H9 (cell line): ENCODE results near the gene PITX3. TPM values are rescaled to one million over a fixed set of nuclear protein-coding genes. Genes with fewer than 3 reads are reported as not detected.

Source experiments
- DNase-seq: peaks from one replicate; pipeline ENCODE4 v3.0.0-alpha.2; 2017
- H2AFZ ChIP-seq: one replicate; pipeline ENCODE4 v1.6.1; 2013; ENCODE audit warnings: mild to moderate bottlenecking, low read length, control low read depth, moderate library complexity
- H2AK5ac ChIP-seq: 2 replicates; pipeline ENCODE4 v1.6.1; 2013; ENCODE audit warnings: low read length, control low read depth, mixed read lengths; ENCODE audit not compliant: insufficient read length
- H2BK120ac ChIP-seq: one replicate; pipeline ENCODE4 v1.6.1; 2013; ENCODE audit warnings: low read depth, mild to moderate bottlenecking, low read length, control low read depth, inconsistent platforms; ENCODE audit not compliant: poor library complexity, severe bottlenecking
- H2BK12ac ChIP-seq: 2 replicates; pipeline ENCODE4 v1.6.1; 2013; ENCODE audit warnings: low read length, control low read depth, mixed read lengths, low read depth; ENCODE audit not compliant: insufficient read length
- H2BK15ac ChIP-seq: 2 replicates; pipeline ENCODE4 v1.6.1; 2013; ENCODE audit warnings: low read depth, low read length, control low read depth
- H2BK20ac ChIP-seq: one replicate; pipeline ENCODE4 v1.6.1; 2013; ENCODE audit warnings: low read depth, mild to moderate bottlenecking, low read length, control low read depth, inconsistent platforms; ENCODE audit not compliant: poor library complexity, severe bottlenecking
- H2BK5ac ChIP-seq: 2 replicates; pipeline ENCODE4 v1.6.1; 2013; ENCODE audit warnings: low read length, control low read depth, mixed read lengths; ENCODE audit not compliant: insufficient read length
- H3K14ac ChIP-seq: 2 replicates; pipeline ENCODE4 v1.6.1; 2013; ENCODE audit warnings: low read length, control low read depth; ENCODE audit not compliant: insufficient read depth
- H3K18ac ChIP-seq: 2 replicates; pipeline ENCODE4 v1.6.1; 2013; ENCODE audit warnings: low read depth, mild to moderate bottlenecking, mixed read lengths, low read length, control low read depth; ENCODE audit not compliant: insufficient read length
- H3K23ac ChIP-seq: 2 replicates; pipeline ENCODE4 v1.6.1; 2013; ENCODE audit warnings: low read length, control low read depth, mixed read lengths, low read depth; ENCODE audit not compliant: insufficient read length
- H3K23me2 ChIP-seq: 2 replicates; pipeline ENCODE4 v1.6.1; 2013; ENCODE audit warnings: low read depth, mild to moderate bottlenecking, mixed read lengths, low read length, control low read depth; ENCODE audit not compliant: insufficient read length, poor library complexity, severe bottlenecking
- H3K27ac ChIP-seq: 2 replicates; pipeline ENCODE4 v1.5.1; 2013; ENCODE audit warnings: low read length, control low read depth, mixed read lengths, low read depth; ENCODE audit not compliant: insufficient read length
- H3K27me3 ChIP-seq: 2 replicates; pipeline ENCODE4 v1.6.1; 2013; ENCODE audit warnings: low read length, control low read depth, inconsistent platforms; ENCODE audit not compliant: insufficient read depth
- H3K4ac ChIP-seq: 2 replicates; pipeline ENCODE4 v1.6.1; 2013; ENCODE audit warnings: low read depth, mild to moderate bottlenecking, control low read depth, inconsistent platforms, low read length, moderate library complexity
- H3K4me1 ChIP-seq: 2 replicates; pipeline ENCODE4 v1.6.1; 2013; ENCODE audit warnings: low read length, control low read depth, inconsistent platforms; ENCODE audit not compliant: insufficient read depth
- H3K4me2 ChIP-seq: 2 replicates; pipeline ENCODE4 v1.6.1; 2013; ENCODE audit warnings: low read length, control low read depth, mixed read lengths; ENCODE audit not compliant: insufficient read length, insufficient read depth
- H3K56ac ChIP-seq: 2 replicates; pipeline ENCODE4 v1.6.1; 2013; ENCODE audit warnings: low read depth, mild to moderate bottlenecking, mixed read lengths, low read length, control low read depth; ENCODE audit not compliant: insufficient read length
- H3K79me1 ChIP-seq: 2 replicates; pipeline ENCODE4 v1.6.1; 2013; ENCODE audit warnings: low read depth, mild to moderate bottlenecking, moderate library complexity, low read length, control low read depth, inconsistent platforms; ENCODE audit not compliant: insufficient read depth, poor library complexity, severe bottlenecking
- H3K79me2 ChIP-seq: 2 replicates; pipeline ENCODE4 v1.6.1; 2013; ENCODE audit warnings: low read length, control low read depth, inconsistent platforms; ENCODE audit not compliant: insufficient read depth
- H3K9ac ChIP-seq: 2 replicates; pipeline ENCODE4 v1.6.1; 2013; ENCODE audit warnings: low read length, control low read depth, mixed read lengths; ENCODE audit not compliant: insufficient read length; ENCODE audit errors: extremely low read depth
- H3K9me3 ChIP-seq: one replicate; pipeline ENCODE4 v1.6.1; 2013; ENCODE audit warnings: low read depth, low read length, inconsistent platforms; ENCODE audit not compliant: control insufficient read depth
- H3T11ph ChIP-seq: one replicate; pipeline ENCODE4 v1.6.1; 2013; ENCODE audit warnings: mild to moderate bottlenecking, low read length, control low read depth, inconsistent platforms
- H4K20me1 ChIP-seq: one replicate; pipeline ENCODE4 v1.6.1; 2013; ENCODE audit not compliant: control insufficient read depth, insufficient read length, insufficient read depth
- H4K5ac ChIP-seq: 2 replicates; pipeline ENCODE4 v1.6.1; 2013; ENCODE audit warnings: low read depth, mild to moderate bottlenecking, mixed read lengths, low read length, control low read depth; ENCODE audit not compliant: insufficient read length
- H4K8ac ChIP-seq: replicated peaks from 2 replicates; pipeline ENCODE4 v1.6.1; 2013; ENCODE audit warnings: low read length, control low read depth, mixed read lengths, low read depth; ENCODE audit not compliant: insufficient read length
- H4K91ac ChIP-seq: 2 replicates; pipeline ENCODE4 v1.6.1; 2013; ENCODE audit warnings: low read depth, mild to moderate bottlenecking, moderate library complexity, mixed read lengths, low read length, control low read depth; ENCODE audit not compliant: insufficient read length
- H3K27ac Mint-ChIP-seq, 3 experiments: 2 replicates in 2 of 3; 3 replicates in 1 of 3; pipeline ENCODE4 v1.8.0; 2020 to 2021; ENCODE audit warnings: mixed read lengths in 3 of 3, mild to moderate bottlenecking in 1 of 3, moderate library complexity in 1 of 3
- H3K27me3 Mint-ChIP-seq: 2 replicates; pipeline ENCODE4 v1.8.0; 2021; ENCODE audit warnings: low read depth, mild to moderate bottlenecking, moderate library complexity, mixed read lengths
- H3K36me3 Mint-ChIP-seq, 3 experiments: 2 replicates in 2 of 3; 3 replicates in 1 of 3; pipeline ENCODE4 v1.8.0; 2020 to 2021; ENCODE audit warnings: low read depth in 3 of 3, mixed read lengths in 3 of 3; ENCODE audit not compliant: insufficient read depth in 1 of 3
- H3K4me1 Mint-ChIP-seq, 2 experiments: 2 replicates each; pipeline ENCODE4 v1.8.0; 2020; ENCODE audit warnings: mixed read lengths in 2 of 2
- H3K4me3 Mint-ChIP-seq, 2 experiments: 2 replicates in 1 of 2; 3 replicates in 1 of 2; pipeline ENCODE4 v1.8.0; 2020 to 2021; ENCODE audit warnings: mild to moderate bottlenecking in 2 of 2, mixed read lengths in 2 of 2, moderate library complexity in 1 of 2
- H3K9me3 Mint-ChIP-seq, 2 experiments: 2 replicates in 1 of 2; 3 replicates in 1 of 2; pipeline ENCODE4 v1.8.0; 2020; ENCODE audit warnings: mild to moderate bottlenecking in 2 of 2, mixed read lengths in 2 of 2, moderate library complexity in 1 of 2
- WGBS: extraction: QIAGEN DNeasy Blood & Tissue Kit; methylation state at CpG from one replicate; pipeline ENCODE4 v1.1.7; 2013; ENCODE audit warnings: missing lambda C conversion rate, low lambda C conversion rate, mixed read lengths; ENCODE audit not compliant: insufficient read length; ENCODE audit errors: extremely low coverage; 5-methylcytosine and 5-hydroxymethylcytosine counted together
- total RNA-seq: library from RNA; stranded (reverse); gene quantifications from 2 replicates; pipeline ENCODE4 v1.2.1, GENCODE V29; 2021
- TF ChIP-seq, protein P1 (sequence below): fragments of 200-600 bp; sonication (generic); conservative IDR thresholded peaks from 3 replicates; pipeline ENCODE4 v1.8.0; 2021; ENCODE audit warnings: antibody characterized with exemption, mild to moderate bottlenecking

The PITX3 gene
- total RNA-seq, 1 experiment from 2014 or later = not detected

DNA sequence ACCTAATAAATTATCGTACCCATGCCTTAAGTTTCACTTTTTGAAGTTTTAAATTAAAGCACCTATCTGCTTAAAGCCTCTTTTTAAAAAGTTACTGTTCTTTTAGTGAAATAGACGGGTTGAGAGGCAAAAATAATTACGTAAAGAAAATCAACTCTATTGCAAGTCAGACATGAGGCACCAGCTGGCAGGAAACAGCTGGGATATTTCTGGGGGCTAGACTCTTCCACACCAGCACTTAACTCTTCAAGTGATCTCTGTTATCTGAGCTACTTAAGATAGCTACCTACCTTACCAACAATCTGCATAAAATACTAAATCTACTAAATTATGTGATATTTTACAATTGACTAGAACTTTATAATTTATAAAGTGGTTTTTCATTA is 39.8 kb upstream of the PITX3 start:
- H3K9me3 ChIP-seq = no peaks in the 10 kb centered on the region
- H2BK20ac ChIP-seq = no peak overlapping the region
- H3K23ac ChIP-seq = no peak overlapping the region
- Mint-ChIP-seq H3K4me3 (no peak overlapping the region), H3K27me3 (no peaks in the 10 kb centered on the region), H3K9me3 (no peaks in the 10 kb centered on the region), H3K36me3 (no peaks in the 10 kb centered on the region), H3K4me1 (no peaks in the 10 kb centered on the region), H3K27ac (no peak overlapping the region)
- no peak for DNase-seq
- H2BK120ac ChIP-seq = no peak overlapping the region
- H3T11ph ChIP-seq = no peak overlapping the region
- no peak overlapping the region for H2AFZ ChIP-seq
- H3K4ac ChIP-seq = no peak overlapping the region
- H3K56ac ChIP-seq = no peak overlapping the region
- TF ChIP-seq, protein P1, sequence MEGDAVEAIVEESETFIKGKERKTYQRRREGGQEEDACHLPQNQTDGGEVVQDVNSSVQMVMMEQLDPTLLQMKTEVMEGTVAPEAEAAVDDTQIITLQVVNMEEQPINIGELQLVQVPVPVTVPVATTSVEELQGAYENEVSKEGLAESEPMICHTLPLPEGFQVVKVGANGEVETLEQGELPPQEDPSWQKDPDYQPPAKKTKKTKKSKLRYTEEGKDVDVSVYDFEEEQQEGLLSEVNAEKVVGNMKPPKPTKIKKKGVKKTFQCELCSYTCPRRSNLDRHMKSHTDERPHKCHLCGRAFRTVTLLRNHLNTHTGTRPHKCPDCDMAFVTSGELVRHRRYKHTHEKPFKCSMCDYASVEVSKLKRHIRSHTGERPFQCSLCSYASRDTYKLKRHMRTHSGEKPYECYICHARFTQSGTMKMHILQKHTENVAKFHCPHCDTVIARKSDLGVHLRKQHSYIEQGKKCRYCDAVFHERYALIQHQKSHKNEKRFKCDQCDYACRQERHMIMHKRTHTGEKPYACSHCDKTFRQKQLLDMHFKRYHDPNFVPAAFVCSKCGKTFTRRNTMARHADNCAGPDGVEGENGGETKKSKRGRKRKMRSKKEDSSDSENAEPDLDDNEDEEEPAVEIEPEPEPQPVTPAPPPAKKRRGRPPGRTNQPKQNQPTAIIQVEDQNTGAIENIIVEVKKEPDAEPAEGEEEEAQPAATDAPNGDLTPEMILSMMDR = no peak
- H3K9ac ChIP-seq = no peak overlapping the region
- no peak overlapping the region for H3K27ac ChIP-seq
- no peak overlapping the region for H2AK5ac ChIP-seq
- H2BK5ac ChIP-seq = no peak overlapping the region
- no peak overlapping the region for H4K8ac ChIP-seq
- no peak overlapping the region for H4K5ac ChIP-seq
- no peaks in the 10 kb centered on the region for H3K79me2 ChIP-seq
- no peak overlapping the region for H2BK12ac ChIP-seq
- no CpG with 5 or more reads among the region's 3 CpGs for WGBS
- no peak overlapping the region for H4K91ac ChIP-seq
- no peak overlapping the region for H3K4me2 ChIP-seq
- no peak overlapping the region for H3K14ac ChIP-seq
- no peaks in the 10 kb centered on the region for H3K79me1 ChIP-seq
- H3K18ac ChIP-seq = no peak overlapping the region
- no peaks in the 10 kb centered on the region for H3K4me1 ChIP-seq
- no peaks in the 10 kb centered on the region for H3K23me2 ChIP-seq
- H3K27me3 ChIP-seq = no peaks in the 10 kb centered on the region
- no peaks in the 10 kb centered on the region for H4K20me1 ChIP-seq
- H2BK15ac ChIP-seq = no peak overlapping the region
